ENCODE data around the gene IFRD2.

DNA sequence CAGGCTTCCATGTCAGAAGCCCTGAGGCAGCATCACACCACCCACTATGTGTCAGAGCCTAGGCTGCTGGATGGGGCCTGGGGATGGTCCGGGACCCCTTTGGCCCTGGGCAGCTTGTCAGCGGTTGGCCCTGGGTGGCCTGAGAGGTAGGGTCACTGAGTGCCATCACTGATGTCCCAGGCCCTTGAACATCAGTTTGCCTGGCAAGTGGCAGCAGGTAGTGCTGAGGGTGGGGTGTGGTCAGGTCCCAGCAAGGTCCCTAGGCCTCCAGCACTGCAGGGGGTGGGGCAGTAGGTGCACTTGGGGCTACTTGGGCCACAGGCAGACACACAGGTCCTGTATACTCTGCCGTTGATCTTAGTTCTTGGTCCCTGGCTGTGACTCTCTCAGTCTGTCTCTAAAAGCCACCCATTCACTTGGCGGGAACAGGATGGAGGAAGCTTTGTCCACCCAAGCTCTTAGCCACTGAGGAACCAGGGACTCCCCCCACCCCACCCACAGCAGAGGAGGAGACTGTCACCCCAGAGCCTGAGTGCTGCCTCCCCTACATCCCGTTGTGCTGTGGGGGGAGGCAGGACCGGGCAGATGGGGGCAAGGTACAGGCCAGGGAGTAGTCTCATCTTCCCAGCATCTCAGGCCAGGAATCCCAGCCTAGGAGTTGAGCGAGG is 50.4 kb downstream of the IFRD2 start:
- no peak for TF ChIP-seq EZH2phosphoT487 (IDR thresholded peaks at IDR 0.05; ENCODE audit: borderline replicate concordance)
- TF ChIP-seq, protein P1, sequence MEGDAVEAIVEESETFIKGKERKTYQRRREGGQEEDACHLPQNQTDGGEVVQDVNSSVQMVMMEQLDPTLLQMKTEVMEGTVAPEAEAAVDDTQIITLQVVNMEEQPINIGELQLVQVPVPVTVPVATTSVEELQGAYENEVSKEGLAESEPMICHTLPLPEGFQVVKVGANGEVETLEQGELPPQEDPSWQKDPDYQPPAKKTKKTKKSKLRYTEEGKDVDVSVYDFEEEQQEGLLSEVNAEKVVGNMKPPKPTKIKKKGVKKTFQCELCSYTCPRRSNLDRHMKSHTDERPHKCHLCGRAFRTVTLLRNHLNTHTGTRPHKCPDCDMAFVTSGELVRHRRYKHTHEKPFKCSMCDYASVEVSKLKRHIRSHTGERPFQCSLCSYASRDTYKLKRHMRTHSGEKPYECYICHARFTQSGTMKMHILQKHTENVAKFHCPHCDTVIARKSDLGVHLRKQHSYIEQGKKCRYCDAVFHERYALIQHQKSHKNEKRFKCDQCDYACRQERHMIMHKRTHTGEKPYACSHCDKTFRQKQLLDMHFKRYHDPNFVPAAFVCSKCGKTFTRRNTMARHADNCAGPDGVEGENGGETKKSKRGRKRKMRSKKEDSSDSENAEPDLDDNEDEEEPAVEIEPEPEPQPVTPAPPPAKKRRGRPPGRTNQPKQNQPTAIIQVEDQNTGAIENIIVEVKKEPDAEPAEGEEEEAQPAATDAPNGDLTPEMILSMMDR (conservative IDR thresholded peaks at IDR 0.05; ENCODE audit: low read length) = no peak

Measured in Loucy (cell line).